Measurements from ENCODE around the gene SCARB1.

The SCARB1 gene

DNA sequence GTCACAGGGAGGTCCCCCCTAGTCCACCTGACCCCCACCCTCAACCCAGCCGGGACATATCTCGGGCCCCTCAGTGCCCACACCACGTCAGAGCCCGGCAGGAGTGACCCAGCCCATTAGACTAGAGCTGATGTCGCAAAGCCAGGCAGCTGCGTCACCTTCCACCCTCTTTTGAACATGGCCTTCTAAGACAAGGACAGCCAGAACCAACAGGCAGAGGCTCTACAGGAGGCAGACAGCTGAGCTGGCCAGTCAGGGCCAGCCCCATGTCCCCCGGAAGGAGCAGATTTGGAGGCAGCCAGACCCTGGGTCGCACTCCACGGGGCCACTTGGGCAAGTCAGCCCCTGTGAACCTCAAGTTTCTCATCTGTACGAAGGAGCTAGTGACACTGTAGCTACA lies 44.1 kb downstream of the SCARB1 start:
- DNase-seq: no peak

- DNase-seq: no peak
These were observed 44.6 kb downstream of the SCARB1 start for GRCh38 chr12:124819080-124819479.

GRCh38 chr12:124817076-124818000 lies 46.3 kb downstream of the SCARB1 start:
- no peak for DNase-seq

DNA sequence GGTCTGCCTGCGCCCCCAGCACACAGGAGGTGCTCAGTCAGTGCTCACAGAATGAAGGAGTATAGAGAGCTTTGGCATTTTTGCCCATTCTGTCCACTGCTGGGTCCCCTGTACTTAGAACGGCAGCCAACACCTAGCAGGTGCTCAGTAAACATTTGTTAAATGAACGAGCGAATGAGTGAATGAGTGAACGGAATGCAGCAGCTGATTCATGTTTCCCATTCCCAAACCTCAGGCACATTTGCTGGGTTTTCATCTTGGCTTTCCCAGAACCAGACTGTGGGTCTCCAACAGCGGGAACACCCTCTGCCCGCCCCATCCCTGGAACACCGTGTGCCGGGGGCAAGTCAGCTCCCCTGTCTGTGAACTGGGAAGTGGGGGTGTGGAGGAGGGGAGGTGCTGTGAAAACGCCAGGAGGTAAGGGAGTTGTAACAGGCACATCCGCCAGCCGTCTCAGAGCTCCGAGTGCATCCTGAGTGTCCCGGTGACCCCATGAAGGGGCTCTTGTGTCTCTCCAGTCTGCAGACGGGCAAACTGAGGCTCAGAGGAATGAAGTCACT lies 47.3 kb downstream of the SCARB1 start:
- no peak for DNase-seq

- DNase-seq: peak in 3 of 14 donors; percentile 8 to 35 (median 9)
These were observed 48.7 kb downstream of the SCARB1 start for GRCh38 chr12:124814741-124815613.

- no peak for DNase-seq
These were observed 49.9 kb downstream of the SCARB1 start for GRCh38 chr12:124813782-124814181.

DNA sequence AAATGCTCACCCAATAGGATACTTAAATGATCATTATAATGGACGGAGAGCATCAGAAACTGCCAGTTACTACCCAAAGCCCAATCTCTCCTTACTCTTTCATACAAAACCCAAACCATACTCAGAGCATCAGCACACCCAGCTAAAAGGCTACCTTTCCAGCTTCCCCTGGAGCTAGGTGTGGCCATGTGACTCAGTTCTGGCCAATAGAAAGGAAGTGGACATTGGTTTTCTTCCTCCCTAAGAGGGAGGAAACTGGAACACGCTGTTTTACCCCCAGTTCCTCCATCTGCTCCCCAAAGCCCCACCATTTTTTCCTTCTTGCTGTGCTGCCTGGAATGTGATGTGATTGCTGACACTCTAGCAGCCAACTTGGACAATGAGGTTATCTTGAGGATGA lies 50.7 kb downstream of the SCARB1 start:
- no peak for DNase-seq

- DNase-seq: no peak
These were observed 51.3 kb downstream of the SCARB1 start for GRCh38 chr12:124812356-124812755.

DNA sequence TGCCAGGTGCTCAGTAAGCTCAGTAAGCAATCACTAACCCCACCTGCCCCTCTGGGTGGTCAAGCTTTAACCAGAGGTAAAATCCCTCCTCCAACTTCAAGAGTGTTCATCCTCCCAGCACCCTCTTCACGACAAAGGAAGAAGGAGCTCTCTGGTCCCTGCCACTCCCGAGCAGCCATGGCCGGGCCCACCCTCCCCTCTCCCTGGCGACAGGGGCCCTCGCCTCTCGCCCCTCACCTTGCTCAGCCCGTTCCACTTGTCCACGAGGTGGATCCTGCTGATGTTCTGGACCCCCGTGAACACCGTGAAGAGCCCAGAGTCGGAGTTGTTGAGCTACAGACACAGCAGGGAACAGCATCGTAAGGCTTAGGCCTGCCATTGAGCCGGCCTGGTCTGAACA lies 52.0 kb downstream of the SCARB1 start:
- no peak for DNase-seq

DNA sequence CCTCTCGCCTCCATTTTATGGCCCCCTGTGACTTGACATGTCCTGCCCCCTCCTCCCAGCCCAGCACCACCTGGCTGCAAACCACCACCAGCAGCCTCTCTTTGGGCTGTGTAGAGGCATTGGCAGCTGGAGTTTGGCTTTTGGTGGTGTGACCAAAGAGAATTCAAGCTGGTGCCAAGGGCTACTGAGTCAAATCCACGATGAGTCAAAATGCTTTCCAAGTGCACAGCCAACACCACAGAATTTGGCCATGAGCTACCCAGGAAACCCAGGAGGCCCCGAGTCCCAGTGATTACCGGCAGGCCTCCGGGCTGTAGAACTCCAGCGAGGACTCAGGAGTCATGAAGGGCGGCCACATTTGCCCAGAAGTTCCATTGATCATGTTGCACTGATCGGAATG lies 53.8 kb downstream of the SCARB1 start:
- DNase-seq: no peak

GRCh38 chr12:124809391-124809790 lies 54.3 kb downstream of the SCARB1 start:
- DNase-seq: no peak

- no peak for DNase-seq
These were observed 55.4 kb downstream of the SCARB1 start for GRCh38 chr12:124808272-124808671.

DNA sequence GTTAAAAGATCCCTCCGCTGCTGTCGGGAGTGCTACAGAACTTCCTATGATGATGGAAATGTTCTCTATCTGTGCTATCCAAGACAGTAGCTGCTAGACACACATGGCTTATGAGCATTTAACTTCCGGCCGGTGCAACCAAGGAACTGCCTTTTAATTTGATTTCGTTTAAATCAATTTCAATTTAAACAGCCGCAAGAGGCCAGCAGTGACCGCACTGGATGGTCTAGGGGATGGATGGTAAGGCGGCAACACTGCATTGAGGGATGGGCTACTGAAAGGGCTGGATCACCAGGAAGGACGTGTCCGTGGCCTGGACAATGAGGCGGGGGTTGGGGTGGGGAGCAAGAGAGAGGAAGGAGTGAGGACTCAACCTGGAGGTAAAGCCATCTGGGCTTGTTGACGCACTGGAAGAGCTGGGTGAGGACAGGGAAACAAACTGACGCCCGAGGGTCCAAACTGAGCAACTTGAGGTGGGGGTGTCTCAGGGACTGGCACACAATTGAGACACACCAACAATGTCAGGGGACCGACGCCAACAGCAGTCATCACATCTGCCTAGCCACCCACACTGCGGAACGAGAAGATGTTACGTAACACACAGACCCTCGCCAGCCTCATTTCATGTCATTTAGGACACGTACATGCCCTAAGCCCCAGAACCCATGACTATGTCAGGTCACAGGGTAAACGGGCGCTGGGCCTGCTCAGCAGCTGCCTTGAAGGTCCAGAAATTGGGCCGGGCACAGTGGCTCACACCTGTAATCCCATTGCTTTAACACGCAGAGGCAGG lies 57.6 kb downstream of the SCARB1 start:
- DNase-seq: no peak

DNA sequence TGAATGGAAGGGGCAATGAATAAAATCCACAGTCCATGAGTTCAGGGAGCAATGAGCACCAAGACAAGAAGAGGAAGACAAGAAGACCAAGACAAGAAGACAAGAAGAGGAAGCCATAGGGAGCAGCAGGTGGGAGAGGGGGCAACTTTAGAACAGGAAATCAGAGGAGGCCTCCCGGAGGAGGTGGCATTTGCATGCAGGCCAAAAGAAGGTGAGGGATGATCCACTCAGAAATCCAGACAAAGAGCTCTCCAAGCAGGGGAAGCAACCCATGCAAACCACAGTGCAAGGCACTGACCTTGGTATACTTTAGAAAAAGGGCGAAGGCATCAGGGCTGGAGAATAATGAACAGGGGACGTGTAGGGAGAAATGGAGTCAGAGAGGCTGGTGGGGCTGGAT lies 58.6 kb downstream of the SCARB1 start:
- DNase-seq: no peak

GRCh38 chr12:124804011-124804621 lies 59.5 kb downstream of the SCARB1 start:
- peak in 3 of 14 donors; percentile 16 to 32 (median 19) for DNase-seq

DNA sequence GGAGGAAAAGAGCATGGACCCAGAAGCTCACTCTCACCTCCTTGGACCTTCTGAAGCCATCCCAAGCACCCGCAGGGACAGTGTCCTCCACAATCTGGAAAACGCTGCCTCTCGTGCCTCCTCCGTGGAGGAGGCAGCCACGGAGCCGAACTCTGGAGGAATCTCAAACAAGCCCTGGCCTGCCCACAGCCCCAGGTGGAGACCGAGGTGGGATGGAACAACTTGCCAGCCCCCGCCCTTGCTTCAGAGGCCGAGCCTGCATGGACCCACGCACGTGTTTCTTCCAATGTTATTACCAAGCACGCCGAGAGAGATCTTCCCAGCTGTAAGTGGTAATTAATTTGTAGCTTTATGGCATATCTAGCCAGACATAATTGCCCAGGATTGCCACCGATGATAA lies 61.3 kb downstream of the SCARB1 start:
- no peak for DNase-seq

DNA sequence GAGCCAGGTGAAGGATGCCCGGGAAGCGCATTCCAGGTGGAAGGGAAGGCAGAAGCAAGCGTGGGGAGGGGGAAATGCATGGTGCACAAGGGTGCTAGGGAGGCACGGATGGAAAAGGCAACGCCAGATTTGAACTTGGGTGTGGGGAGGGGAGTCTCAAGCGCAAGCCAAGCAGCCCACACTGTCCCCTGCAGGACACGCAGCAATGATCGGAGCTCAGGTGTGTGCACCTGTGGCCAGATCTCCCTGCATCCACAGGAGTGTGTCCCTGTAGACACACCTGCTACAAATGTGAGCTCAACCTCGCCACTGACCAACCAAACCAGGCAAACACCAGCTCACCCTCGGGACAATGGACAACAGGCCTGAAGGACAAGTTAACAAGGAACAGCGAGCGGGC lies 63.2 kb downstream of the SCARB1 start:
- no peak for DNase-seq

DNA sequence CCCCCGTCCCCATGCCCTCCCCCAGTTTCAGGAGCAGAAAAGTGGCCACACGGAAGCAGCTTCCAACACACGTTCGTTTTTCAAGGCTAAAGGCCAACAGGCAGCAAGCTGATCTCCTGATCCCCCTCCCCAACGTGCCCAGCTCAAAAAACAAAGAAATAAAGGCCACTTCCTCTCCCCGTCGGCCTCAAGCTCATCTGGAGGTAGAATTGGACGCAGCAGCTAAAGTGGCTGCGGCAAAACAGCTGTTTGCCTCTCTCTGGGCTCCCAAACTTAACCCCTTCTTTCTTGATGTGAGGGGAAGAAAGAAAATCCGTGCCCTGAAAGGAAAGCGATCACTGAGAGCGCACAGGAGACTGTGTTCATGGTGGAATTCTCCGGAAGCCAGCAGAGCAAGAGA lies 66.3 kb downstream of the SCARB1 start:
- DNase-seq: no peak

DNA sequence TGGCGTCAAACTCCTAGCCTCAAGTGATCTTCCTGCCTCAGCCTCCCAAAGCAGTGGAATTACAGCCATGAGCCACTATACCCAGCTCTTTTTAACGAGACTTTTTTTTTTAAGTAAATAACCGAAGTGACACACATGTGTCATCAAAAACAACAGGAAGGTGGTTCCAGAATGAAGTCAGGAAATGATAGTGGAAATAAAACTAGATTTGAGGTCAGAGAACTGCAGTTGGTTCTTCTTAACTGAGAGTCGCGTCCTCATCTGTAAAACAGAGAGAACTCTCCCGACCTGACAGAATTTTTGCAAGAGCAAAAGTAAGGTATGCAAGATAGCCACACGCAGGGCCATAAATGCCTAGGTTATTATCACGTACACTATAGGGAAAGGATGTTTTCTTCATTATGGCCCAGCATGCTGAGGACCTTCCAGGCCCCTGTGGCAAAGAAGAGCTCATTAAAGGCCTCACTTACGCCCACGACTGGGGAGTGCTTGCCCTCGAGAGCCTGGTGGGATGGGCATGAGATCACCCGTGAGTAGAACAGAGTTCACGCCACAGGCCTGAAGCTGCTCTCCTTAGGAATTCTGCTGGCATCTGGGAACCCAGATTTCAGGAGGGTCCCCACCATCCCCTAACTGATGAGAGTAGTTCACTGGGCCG lies 67.2 kb downstream of the SCARB1 start:
- no peak for DNase-seq

DNA sequence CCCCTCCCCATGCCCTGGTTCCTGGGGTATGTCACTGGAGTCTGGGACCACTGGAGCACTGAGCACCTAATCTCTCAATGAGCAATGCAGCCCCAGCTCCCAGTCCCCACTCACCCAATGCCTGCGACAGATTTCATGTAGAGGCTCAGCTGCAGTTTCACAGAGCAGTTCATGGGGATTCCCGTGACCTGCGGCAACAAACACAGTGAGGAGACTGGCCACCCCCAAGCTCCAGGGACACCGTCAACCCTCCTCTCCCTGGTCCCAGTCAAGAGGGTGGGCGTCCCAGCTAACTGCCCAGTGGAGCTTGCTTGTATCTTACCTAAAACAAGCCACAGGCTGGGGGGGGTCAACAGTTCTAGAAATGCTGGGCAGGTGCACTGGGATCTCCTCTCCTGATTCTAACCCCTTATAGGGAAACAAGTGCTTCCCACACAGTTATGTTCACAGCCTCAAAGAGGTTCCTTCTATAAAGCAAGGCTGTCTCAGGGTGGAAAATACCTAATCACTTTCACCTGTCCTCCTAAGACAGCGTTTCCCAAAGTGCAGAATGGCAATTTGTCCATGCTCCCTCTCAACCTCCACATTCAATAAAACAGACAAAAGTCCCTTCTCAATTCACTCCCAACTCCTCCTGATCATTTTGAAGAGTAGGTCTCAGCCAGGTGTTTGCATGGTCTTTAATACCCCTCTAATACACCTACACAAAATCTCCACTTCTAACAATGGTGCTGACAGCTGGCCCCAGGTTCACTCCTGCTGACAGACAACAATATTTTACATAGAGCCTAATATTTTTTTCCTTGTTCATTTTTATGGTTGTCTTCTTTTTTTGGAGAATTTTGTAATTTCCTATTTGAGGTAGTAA lies 68.3 kb downstream of the SCARB1 start:
- DNase-seq: no peak

Data from C1 segment of cervical spinal cord (tissue), 14 donors.